ENCODE measurements around the gene SNX11.

SNX11 gene

DNA sequence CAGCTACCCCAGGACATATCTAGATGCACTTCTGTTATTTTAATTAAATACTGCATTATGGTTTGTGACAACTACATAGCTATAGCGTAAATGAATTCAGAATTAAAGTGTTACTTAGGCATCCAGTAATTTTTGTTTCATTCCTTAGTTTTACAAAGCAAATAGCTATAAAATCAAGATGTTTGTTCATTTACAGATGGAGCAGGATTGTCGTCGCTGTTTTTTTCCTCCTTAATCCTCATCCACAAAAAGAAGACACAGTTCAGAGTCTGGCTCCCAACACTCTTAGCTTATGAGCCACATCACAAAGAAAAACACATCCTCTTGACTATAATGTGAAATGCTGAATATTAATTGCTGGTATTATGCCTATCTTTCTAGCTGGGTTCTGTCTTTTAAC is 43.7 kb downstream of the SNX11 start:
- no peaks in the 10 kb centered on the region for H3K36me3 ChIP-seq

GRCh38 chr17:48152289-48152688 is 44.7 kb downstream of the SNX11 start:
- Histone ChIP-seq H3K27me3 (peaks cover 88% of the 10 kb centered on the region), H3K36me3 (no peaks in the 10 kb centered on the region), H3K9me3 (no peaks in the 10 kb centered on the region), H3K4me1 (peaks cover 5% of the 10 kb centered on the region; the same call in 1 of the 2 replicates), H3K4me3 (ENCODE audit: low read depth, low read length) (no peak overlapping the region)
- no peak for DNase-seq
- TF ChIP-seq, protein P1, sequence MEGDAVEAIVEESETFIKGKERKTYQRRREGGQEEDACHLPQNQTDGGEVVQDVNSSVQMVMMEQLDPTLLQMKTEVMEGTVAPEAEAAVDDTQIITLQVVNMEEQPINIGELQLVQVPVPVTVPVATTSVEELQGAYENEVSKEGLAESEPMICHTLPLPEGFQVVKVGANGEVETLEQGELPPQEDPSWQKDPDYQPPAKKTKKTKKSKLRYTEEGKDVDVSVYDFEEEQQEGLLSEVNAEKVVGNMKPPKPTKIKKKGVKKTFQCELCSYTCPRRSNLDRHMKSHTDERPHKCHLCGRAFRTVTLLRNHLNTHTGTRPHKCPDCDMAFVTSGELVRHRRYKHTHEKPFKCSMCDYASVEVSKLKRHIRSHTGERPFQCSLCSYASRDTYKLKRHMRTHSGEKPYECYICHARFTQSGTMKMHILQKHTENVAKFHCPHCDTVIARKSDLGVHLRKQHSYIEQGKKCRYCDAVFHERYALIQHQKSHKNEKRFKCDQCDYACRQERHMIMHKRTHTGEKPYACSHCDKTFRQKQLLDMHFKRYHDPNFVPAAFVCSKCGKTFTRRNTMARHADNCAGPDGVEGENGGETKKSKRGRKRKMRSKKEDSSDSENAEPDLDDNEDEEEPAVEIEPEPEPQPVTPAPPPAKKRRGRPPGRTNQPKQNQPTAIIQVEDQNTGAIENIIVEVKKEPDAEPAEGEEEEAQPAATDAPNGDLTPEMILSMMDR (IDR thresholded peaks at IDR 0.05; ENCODE audit: low read depth, low read length) = no peak

More for the DNA sequence above, 43.7 kb downstream of the SNX11 start:
- DNase-seq = no peak
- TF ChIP-seq, protein P1 (IDR thresholded peaks at IDR 0.05; ENCODE audit: low read depth, low read length) = no peak
- Histone ChIP-seq H3K4me3 (ENCODE audit: low read depth, low read length) (no peak overlapping the region), H3K4me1 (peaks cover 5% of the 10 kb centered on the region; the same call in 1 of the 2 replicates), H3K27me3 (peaks cover 96% of the 10 kb centered on the region), H3K9me3 (no peaks in the 10 kb centered on the region)

GRCh38 chr17:48153691-48154358 is 46.3 kb downstream of the SNX11 start:
- TF ChIP-seq, protein P1 (IDR thresholded peaks at IDR 0.05; ENCODE audit: low read depth, low read length) = peak; percentile 71
- peak; percentile 58 for DNase-seq
- H3K36me3 ChIP-seq = no peaks in the 10 kb centered on the region
- no peaks in the 10 kb centered on the region for H3K4me1 ChIP-seq
- H3K27me3 ChIP-seq = peaks cover 73% of the 10 kb centered on the region
- no peaks in the 10 kb centered on the region for H3K9me3 ChIP-seq
- no peak overlapping the region for H3K4me3 ChIP-seq (ENCODE audit: low read depth, low read length)

DNA sequence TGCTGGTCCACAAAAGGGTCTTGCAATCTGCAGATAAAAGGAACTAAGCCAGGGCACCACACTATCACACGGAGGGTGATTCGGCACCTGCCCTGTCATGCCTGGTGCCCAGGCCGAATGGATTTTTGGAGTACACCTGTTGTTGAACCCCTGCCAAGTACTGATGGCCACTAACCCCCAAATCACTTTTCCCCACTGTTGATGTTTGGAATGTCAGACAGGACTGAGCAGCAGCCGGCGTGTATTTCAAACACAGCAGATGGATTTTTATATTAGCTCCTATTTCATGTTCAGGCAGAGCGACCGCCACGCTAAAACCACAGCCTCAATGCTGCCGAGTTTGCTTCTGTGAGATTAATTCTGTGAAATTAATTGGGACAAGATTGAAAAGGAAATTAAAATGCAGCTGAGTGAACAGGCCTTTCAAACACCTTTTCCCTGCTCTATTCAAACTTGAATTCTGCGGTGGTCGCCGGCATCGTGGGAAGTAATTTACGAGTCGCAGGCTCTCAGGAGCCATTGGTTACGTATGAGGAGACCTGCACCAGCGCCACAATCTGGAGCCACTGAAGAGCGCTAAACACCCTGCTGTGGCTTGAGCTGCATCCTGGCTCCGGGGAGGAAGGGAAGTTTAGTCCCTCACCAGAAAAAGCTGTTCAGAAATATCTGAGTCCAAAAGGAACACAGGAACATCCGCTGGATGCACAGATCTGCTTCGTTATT is 48.5 kb downstream of the SNX11 start:
- TF ChIP-seq, protein P1 (IDR thresholded peaks at IDR 0.05; ENCODE audit: low read depth, low read length) = no peak
- Histone ChIP-seq H3K36me3 (no peaks in the 10 kb centered on the region), H3K27me3 (peaks cover 50% of the 10 kb centered on the region), H3K9me3 (no peaks in the 10 kb centered on the region), H3K4me1 (peaks cover 6% of the 10 kb centered on the region), H3K4me3 (ENCODE audit: low read depth, low read length) (no peak overlapping the region)
- DNase-seq = no peak

- Histone ChIP-seq H3K36me3 (no peaks in the 10 kb centered on the region), H3K9me3 (no peaks in the 10 kb centered on the region)
- no peak for DNase-seq
Measured at GRCh38 chr17:48159232-48159631, 51.7 kb downstream of the SNX11 start.

More at GRCh38 chr17:48159232-48159631, 51.7 kb downstream of the SNX11 start:
- H3K27me3 ChIP-seq = peaks cover 22% of the 10 kb centered on the region
- peaks cover 11% of the 10 kb centered on the region for H3K4me1 ChIP-seq
- no peak overlapping the region for H3K4me3 ChIP-seq (ENCODE audit: low read depth, low read length)
- TF ChIP-seq, protein P1 (IDR thresholded peaks at IDR 0.05; ENCODE audit: low read depth, low read length) = no peak
